Lower leg skin (tissue), 3 donors: ENCODE results near the gene RTCB.

Experiments
- CTCF ChIP-seq, 3 donors: fragments of 450-650 bp; IDR thresholded peaks; one replicate each; pipeline ENCODE4 v1.5.1; 2016; ENCODE audit warnings: antibody characterized with exemption in 3 of 3, mild to moderate bottlenecking in 3 of 3, moderate library complexity in 2 of 3
- POLR2A ChIP-seq, 2 donors: fragments of 450-650 bp; IDR thresholded peaks; one replicate each; pipeline ENCODE4 v1.6.1; 2016 to 2017; ENCODE audit warnings: antibody characterized with exemption in 2 of 2, mild to moderate bottlenecking in 1 of 2, moderate library complexity in 1 of 2

- TF ChIP-seq CTCF (IDR thresholded peaks at IDR 0.05): no peak
- no peak for TF ChIP-seq POLR2A (IDR thresholded peaks at IDR 0.05)
These were observed 58.8 kb downstream of the RTCB start for GRCh38 chr22:32353292-32353691.
